Caki2 (cell line): Measurements from ENCODE around the gene ZBTB32. TPM values are rescaled to one million over a fixed set of nuclear protein-coding genes. Genes with fewer than 3 reads are reported as not detected.
A peak's percentile ranks its signal among the peaks of the same experiment; 100 is the strongest.
"Not testable (repeated sequence)": the region's sequence is repeated elsewhere in the genome, so short reads cannot be mapped to it uniquely, and the experiment has no call there.

Experiments
- DNase-seq: peaks from one replicate; pipeline ENCODE4 v3.0.0-alpha.2; 2015; ENCODE audit warnings: low read depth
- in situ Hi-C: cut with HindIII; loops from 2 replicates; pipeline ENCODE4 v1.10.0; 2016; ENCODE audit warnings: low sequenced_read_pairs, low pct_unique_long_range_greater_than_20kb, mixed read lengths
- total RNA-seq: library from RNA; depleted of rRNA; stranded (reverse); fragments of >200 nt; shearing (Covaris generic); gene quantifications from 2 replicates; pipeline ENCODE4 v1.2.3, GENCODE V29; 2014; ENCODE audit warnings: low replicate concordance; rRNA removed

ZBTB32 gene, protein sequence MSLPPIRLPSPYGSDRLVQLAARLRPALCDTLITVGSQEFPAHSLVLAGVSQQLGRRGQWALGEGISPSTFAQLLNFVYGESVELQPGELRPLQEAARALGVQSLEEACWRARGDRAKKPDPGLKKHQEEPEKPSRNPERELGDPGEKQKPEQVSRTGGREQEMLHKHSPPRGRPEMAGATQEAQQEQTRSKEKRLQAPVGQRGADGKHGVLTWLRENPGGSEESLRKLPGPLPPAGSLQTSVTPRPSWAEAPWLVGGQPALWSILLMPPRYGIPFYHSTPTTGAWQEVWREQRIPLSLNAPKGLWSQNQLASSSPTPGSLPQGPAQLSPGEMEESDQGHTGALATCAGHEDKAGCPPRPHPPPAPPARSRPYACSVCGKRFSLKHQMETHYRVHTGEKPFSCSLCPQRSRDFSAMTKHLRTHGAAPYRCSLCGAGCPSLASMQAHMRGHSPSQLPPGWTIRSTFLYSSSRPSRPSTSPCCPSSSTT
- total RNA-seq: not detected in 2 replicates

DNA sequence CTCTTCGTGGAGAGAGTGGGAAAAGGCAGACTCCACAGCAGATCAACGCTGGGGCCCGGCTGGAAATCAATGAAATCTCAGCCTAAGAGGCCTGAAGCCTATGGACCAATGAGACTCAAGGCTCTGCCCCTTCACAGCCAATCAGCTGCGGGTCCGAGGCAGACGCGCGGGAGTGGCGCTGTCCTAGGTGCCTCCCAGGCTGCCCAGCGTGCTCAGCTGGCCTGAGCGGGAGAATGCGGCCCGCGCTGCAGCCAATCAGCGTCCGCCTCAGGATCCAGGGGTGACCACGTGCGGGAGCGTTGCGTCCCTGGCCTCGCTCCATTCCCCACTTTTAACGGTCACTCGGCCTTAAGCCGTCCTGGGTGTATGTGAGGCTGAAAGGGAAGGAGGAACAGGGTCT lies at the start of gene ZBTB32:
Gene ZBTB32 (plus strand): TSS at position 341 of the 400 bp plus-strand sequence. CDS start 10,069 bp downstream, outside the sequence.
- no peak for DNase-seq
- in situ Hi-C loops: no loop called here

DNA sequence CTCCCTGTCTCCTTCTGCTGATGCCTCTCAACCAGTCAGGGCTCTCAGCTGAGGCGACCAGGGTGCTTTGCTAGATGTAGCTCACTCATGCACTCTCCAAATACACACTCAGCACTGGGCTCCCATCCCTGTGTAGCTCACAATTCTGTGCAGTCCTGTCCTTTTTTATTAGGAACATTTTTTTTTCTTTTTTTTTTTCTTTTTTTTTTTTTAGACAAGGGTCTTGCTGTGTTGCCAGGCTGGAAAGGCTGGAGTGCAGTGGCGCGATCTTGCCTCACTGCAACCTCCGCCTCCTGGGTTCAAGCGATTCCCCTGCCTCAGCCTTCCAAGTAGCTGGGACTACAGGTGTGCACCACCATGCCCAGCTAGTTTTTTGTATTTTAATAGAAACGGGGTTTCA lies 49.5 kb upstream of the ZBTB32 start:
- DNase-seq, in situ Hi-C loops: not testable (repeated sequence)

DNA sequence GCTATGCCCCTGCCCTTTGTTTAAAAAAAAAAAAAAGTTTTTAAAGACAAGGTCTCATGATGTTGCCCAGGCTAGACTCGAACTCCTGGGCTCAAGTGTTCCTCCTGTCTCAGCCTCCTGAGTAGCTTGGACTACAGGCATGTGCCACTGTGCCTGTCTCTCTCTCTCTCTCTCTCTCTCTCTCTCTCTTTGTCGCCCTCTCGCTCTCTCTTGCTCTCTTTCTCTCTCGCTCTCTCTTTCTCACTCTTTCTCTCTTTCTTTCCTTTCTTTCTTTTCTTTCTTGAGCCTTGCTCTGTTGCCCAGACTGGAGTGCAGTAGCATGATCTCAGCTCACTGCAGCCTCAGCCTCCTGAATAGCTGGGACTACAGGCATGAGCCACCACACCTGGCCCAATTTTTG lies 48.8 kb upstream of the ZBTB32 start:
- in situ Hi-C loops: no loop called here
- no peak for DNase-seq

DNA sequence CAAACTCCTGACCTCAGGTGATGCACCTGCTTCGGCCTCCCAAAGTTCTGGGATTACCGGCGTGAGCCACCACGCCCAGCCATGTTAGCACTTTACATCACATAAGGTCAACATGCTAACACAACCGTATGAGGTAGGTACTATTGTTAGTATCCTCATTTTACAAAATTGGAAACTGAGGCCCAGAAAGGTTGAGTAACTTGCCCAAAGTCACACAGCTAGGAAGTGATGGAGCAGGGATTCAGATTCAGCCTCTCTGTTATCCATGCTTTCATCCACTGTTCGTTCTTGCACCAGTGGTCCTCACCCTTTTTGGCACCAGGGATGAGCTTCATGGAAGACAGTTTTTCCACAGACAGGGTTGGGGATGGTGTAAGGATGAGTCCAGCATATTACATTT lies 47.7 kb upstream of the ZBTB32 start:
- in situ Hi-C loops: no loop called here
- DNase-seq: no peak

DNA sequence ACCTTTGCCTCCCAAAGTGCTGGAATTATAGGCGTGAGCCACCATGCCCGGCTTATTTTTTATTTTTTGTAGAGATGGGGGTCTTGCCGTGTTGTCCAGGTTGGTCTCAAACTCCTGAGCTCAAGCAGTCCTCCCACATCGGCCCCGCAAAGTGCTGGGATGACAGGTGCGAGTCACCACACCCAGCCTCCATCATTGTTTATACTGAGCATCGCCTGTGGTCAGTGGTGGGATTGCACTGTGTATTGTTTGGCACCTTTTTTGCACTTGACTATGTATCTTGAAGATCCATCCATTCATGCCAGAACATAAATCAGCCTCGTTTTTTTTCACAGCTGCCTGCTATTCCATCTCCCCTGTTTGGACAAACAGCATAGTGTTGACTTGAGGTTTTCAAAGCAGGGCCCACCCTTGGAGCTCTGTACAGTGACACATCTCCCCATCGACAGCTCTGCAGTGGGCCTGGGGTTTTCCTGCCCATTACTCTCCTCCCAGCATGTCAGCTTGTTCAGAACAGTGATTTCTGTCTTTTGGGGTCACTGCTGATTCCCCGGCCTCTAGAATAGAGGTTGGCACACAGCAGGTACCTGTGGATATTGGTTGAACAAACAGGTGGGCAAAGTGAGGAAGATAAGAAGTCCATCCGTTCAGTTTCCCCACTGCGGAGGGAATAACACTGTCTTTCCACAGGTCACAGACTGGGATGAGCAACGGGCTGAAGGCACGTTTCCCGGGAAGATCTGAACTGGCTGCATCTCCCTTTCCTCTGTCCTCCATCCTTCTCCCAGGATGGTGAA lies 46.3 kb upstream of the ZBTB32 start:
- in situ Hi-C loops: no loop called here
- no peak for DNase-seq

DNA sequence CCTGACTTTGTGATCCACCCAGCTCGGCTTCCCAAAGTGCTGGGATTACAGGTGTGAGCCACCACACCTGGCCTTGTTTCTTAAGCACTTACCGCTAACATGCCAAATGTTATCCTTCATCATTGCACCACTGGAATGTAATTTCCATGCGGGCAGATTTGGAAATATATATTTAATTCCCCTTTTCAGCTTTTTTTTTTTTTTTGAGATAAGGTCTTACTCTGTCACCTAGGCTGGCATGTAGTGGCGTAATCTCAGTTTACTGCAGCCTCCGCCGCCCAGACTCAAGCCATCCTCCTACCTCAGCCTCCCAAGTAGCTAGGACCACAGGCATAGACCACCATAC lies 42.4 kb upstream of the ZBTB32 start:
- in situ Hi-C loops: no loop called here
- DNase-seq: no peak

DNA sequence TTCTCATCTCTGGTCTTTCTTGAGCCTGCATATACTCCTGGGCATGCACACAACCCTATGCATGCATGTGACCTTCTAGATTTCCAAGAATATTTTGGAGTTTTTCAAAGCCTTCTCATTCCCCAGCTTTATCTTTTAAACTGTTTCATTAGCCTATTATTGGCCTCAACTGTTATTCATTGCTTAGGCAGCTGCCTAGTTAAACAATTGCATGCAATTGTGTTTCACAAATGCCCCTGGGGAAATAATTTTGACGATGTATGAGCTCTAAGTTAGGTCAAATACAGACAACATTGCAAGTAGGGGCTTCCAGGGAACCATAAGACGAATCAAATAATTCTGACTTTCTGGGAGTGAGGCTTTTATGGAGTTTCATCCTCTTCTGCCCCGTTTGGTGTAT lies 40.4 kb upstream of the ZBTB32 start:
- in situ Hi-C loops: no loop called here

DNA sequence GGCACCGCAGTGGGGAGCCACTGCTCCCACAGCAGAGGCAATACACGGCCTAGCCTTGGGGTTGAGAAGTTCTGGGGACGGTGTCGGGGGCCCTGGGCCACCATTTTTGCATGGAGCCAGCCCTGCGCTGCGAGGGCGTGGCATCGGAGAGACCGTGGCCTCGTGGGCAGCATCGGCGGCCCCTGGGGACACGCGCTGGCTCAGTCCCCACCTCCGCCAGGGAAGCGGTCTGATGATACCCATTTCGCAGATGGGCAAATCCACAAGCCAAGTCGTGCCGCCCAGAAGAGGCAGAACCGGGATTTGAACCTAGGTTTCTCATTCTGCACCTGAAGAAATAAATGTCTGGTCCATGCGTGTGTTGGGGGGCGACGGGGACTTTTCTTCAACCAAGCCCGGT lies 39.2 kb upstream of the ZBTB32 start:
- in situ Hi-C loops: no loop called here
- DNase-seq: no peak

More for the DNA sequence above, 40.4 kb upstream of the ZBTB32 start:
- no peak for DNase-seq

DNA sequence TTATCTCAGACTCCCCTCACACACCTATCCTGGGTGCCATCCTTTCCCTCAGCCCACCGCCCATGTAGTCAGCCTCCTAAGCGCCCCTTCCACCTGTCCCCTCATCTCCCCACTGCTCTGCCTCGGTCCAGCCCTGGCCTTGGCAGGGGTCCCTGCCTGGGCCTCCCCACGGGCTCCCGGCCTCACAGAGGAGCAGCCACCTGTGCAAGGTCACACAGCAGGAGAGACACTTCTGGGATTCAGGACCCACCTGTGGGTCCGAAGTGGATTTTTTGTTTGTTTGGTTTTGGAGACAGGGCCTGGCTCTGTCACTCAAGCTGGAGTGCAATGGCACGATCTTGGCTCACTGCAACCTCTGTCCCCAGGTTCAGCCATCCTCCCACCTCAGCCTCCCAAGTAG lies 38.8 kb upstream of the ZBTB32 start:
- in situ Hi-C loops: no loop called here
- no peak for DNase-seq

DNA sequence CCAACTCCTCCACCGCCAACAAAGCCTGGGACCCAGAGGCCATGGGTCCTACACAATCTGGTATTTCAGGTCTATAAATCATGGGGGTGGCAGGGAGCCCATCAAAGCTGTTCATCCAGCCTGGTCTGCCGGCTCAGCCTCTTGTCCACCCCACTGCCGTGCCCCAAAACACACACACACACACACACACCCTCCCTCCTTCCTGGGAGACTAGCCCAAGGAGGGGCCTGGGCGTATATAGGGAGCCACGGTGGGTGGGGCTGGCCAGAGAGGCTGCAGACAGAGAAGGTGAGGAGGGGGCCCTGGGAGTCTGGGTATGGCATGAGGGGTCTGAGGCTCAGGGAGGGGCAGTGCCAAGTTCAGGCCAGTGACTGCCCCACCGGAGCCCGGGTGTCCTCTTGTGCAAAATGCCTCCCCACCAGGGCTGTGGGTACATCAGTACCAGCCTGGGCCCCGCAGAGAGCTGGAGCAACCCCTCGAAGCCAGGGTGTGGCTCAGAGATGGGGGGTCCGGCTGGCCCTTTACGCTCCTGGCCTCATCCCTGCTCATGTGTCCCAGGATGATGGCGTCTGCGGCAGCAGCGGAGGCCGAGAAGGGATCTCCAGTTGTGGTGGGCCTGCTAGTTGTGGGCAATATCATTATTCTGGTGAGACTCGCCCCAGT lies 38.0 kb upstream of the ZBTB32 start, which contains the start of gene UPK1A:
Gene UPK1A (plus strand): TSS at position 267 of the 663 bp plus-strand sequence. CDS start 296 bp downstream, at position 563.
- in situ Hi-C loops: no loop called here
- DNase-seq: no peak

DNA sequence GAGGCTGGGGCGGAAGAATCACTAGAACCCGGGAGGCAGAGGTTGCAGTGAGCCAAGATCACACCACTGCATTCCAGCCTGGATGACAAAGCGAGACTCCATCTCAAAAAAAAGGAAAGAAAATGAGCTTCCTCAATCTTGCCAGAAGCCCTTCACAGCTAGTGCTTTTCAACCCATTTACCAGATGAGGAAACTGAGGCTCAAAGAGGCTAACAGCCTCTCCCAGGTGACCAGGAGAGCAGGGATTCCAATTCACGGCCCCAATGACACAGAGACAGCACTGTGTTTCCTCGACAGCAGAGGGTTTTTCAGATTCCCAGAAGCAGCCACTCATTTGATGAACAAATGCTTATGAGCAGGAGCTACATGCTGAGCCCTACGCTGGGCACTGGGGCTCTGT lies 34.8 kb upstream of the ZBTB32 start:
- DNase-seq: no peak
- in situ Hi-C loops: no loop called here

DNA sequence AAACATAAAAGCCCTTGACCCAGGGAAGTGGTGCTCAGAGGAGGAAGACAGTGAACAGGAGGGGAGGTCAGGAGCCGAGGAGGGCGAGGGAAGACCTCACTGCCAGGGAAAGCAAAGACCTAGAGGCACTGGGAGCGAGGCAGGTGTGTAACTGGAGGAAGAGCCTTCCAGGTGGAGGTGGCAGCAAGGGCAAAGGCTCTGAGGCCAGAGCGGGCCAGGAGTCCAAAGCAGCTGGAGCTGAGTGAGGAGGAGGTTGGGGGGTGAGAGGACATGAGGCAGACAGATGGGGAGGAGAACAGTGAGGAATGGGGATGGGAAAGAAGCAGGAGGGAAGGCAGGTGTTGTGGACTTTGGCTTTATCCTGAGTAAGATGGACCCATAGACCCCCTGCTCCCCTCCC lies 34.4 kb upstream of the ZBTB32 start:
- in situ Hi-C loops: no loop called here
- no peak for DNase-seq

DNA sequence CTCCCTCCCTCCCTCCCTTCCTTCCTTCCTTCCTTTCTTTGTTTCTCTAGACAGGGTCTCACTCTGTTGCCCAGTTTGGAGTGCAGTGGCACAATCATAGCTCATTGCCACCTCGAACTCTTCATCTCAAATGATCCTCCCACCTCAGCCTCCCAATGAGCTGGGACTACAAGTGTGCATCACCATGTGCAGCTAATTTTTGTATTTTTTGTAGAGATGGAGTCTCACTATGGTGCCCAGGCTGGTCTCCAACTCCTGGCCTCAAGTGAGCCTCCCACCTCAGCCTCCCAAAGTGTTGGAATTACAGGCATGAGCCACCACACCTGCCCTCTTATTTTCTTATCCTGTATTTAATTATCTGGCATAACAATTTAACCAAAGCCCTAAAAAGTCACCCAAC lies 33.7 kb upstream of the ZBTB32 start:
- DNase-seq: no peak
- in situ Hi-C loops: no loop called here

DNA sequence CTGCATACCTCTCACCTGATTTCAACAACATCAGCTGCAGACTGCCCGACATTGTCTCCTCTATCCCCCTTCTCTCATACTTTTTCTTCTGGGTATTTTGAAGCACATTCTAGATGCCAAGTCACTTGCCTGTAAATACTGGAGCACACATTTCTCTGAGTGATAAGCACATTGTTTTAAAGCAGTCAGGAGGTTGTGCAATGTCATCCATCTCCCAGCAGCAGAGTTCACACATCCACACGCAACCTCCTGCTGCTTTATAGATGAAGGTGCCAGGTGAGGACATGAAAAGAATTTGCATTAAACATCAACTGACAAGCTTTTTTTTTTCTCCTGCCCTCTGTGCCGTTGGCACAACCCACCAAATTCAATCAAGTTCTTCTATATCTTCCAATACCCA lies 32.5 kb upstream of the ZBTB32 start:
- no peak for DNase-seq
- in situ Hi-C loops: no loop called here

DNA sequence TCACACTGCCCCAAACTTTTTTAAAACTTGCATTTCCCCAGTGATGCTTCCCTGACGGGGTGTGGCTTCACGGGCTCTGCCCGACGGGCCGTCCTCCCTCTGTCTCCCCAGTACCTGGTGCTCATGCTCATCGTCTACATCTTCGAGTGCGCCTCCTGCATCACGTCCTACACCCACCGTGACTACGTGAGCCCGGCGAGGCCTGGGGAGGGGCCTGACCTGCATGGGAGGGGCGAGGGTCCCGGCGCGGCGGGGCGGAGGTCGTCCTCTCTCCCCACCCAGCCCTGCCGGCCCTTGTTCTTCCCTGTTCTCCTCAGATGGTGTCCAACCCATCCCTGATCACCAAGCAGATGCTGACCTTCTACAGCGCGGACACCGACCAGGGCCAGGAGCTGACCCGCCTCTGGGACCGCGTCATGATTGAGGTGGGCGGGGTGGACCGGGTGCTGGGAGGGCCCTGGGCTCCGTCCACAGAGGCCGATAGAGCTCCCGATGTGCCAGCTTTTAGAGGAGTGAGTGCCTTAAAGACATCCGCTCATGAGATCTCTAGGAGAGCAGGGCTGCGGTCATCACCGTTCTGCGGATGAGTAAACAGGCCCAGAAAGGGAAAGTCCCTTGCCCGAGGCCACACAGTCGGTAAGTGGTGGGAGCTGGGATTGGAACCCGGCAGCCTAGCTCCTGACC lies 31.1 kb upstream of the ZBTB32 start:
- peak; percentile 87 for DNase-seq
- in situ Hi-C loops: no loop called here

DNA sequence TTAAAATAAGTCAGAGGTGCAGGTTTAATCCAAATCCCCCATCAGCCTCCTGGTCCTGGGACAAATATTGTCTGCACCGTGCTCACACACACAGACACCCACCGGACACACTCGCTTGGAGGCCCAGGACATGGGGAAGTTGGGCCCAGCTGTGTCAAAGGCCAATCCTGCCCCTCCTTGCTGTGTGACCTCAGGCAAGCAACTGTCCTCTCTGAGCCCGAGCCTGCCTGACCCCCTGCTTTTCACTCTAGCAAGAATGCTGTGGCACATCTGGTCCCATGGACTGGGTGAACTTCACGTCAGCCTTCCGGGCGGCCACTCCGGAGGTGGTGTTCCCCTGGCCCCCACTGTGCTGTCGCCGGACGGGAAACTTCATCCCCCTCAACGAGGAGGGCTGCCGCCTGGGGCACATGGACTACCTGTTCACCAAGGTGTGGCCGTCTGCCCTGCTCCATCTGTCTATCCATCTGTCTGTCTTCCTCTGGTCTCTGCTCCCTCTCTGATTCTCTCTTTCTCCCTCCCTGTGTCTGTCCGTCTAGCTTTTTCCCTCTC lies 28.7 kb upstream of the ZBTB32 start:
- in situ Hi-C loops: no loop called here
- DNase-seq: no peak

DNA sequence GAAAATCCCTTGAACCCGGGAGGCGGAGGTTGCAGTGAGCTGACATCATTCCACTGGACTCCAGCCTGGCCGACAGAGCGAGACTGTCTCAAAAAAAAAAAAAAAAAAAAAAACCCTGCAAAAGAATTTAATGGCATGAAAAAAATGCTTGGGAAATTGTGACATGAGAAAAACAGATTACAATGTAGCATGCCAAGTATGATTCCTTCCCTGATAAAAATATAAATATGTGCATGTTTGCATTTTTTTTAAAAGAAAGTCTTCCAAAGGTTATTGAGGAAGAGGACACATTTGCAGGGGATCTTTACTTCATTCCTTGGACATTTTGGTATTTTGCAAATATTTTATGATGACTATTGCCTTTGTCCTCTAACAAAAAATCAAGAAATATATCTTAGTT lies 14.5 kb upstream of the ZBTB32 start:
- DNase-seq: peak; percentile 27
- in situ Hi-C loops: no loop called here

DNA sequence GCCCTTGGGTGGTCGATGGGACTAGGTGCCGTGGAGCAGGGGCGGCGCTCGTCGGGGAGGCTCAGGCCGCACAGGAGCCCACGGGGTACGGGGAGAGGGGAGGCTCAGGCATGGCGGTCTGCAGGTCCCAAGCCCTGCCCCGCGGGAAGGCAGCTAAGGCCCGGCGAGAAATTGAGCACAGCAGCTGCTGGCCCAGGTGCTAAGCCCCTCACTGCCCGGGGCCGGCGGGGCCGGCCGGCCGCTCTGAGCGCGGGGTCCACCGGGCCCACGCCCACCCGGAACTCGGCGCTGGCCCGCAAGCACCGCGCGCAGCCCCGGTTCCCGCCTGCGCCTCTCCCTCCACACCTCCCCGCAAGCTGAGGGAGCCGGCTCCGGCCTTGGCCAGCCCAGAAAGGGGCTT lies 13.3 kb upstream of the ZBTB32 start:
- in situ Hi-C loops, DNase-seq: not testable (repeated sequence)
